MM.1S (cell line): ENCODE results near the gene RAB3B.

ENCODE experiments used
- DNase-seq: peaks from one replicate; pipeline ENCODE4 v3.0.0-alpha.2; 2015
- H2AFZ ChIP-seq: fragments of 300-600 bp; sonication (generic); 2 replicates; pipeline ENCODE4 v1.6.0; 2016; ENCODE audit warnings: antibody characterized with exemption, low read length
- H3F3A ChIP-seq: fragments of 300-600 bp; sonication (generic); 2 replicates; pipeline ENCODE4 v1.6.1; 2016; ENCODE audit warnings: mild to moderate bottlenecking, antibody characterized with exemption, low read length, moderate library complexity, mixed read lengths; ENCODE audit not compliant: insufficient read depth
- H3K27ac ChIP-seq: fragments of 300-600 bp; sonication (generic); 2 replicates; pipeline ENCODE4 v1.5.1; 2016; ENCODE audit warnings: mild to moderate bottlenecking, low read length
- H3K27me3 ChIP-seq: fragments of 300-600 bp; sonication (generic); replicated peaks from 2 replicates; pipeline ENCODE4 v1.6.0; 2016; ENCODE audit warnings: low read length; ENCODE audit not compliant: insufficient read depth
- H3K36me3 ChIP-seq: fragments of 300-600 bp; sonication (generic); replicated peaks from 2 replicates; pipeline ENCODE4 v1.6.1; 2016; ENCODE audit warnings: mild to moderate bottlenecking, low read length, mixed read lengths; ENCODE audit not compliant: insufficient read depth
- H3K4me1 ChIP-seq: fragments of 300-600 bp; sonication (generic); 2 replicates; pipeline ENCODE4 v1.6.1; 2016; ENCODE audit warnings: low read length, mixed read lengths
- H3K4me2 ChIP-seq: fragments of 300-600 bp; sonication (generic); 2 replicates; pipeline ENCODE4 v1.6.0; 2016; ENCODE audit warnings: low read depth, low read length
- H3K4me3 ChIP-seq: fragments of 300-600 bp; sonication (generic); 2 replicates; pipeline ENCODE4 v1.5.1; 2016; ENCODE audit warnings: low read length, mixed read lengths
- H3K79me2 ChIP-seq: fragments of 300-600 bp; sonication (generic); 2 replicates; pipeline ENCODE4 v1.6.1; 2016; ENCODE audit warnings: mixed run types, low read length, mixed read lengths
- H3K9ac ChIP-seq: fragments of 300-600 bp; sonication (generic); 2 replicates; pipeline ENCODE4 v1.6.1; 2016; ENCODE audit warnings: low read length, mixed read lengths
- H3K9me2 ChIP-seq: fragments of 300-600 bp; sonication (generic); replicated peaks from 2 replicates; pipeline ENCODE4 v1.6.1; 2016; ENCODE audit warnings: mild to moderate bottlenecking, low read length, mixed read lengths; ENCODE audit not compliant: insufficient read depth
- H3K9me3 ChIP-seq: fragments of 300-600 bp; sonication (generic); replicated peaks from 2 replicates; pipeline ENCODE4 v1.6.1; 2016; ENCODE audit warnings: mild to moderate bottlenecking, low read length, mixed read lengths; ENCODE audit not compliant: insufficient read depth
- H4K20me1 ChIP-seq: fragments of 300-600 bp; sonication (generic); 2 replicates; pipeline ENCODE4 v1.6.1; 2016; ENCODE audit warnings: mild to moderate bottlenecking, low read length, moderate library complexity, mixed read lengths; ENCODE audit not compliant: insufficient read depth
- CTCF ChIP-seq: fragments of 300-600 bp; sonication (generic); IDR thresholded peaks from 2 replicates; pipeline ENCODE4 v1.5.1; 2016; ENCODE audit warnings: antibody characterized with exemption, low read length, mixed read lengths
- EZH2 ChIP-seq: fragments of 300-600 bp; sonication (generic); optimal IDR thresholded peaks from 2 replicates; pipeline ENCODE3; 2017; ENCODE audit warnings: low read depth, mild to moderate bottlenecking, antibody characterized with exemption, low read length, mixed read lengths
- EZH2phosphoT487 ChIP-seq: fragments of 300-600 bp; sonication (generic); IDR thresholded peaks from 2 replicates; pipeline ENCODE4 v1.6.1; 2018; ENCODE audit warnings: antibody characterized with exemption, low read length

The RAB3B gene

GRCh38 chr1:51861669-51862068 is 128.8 kb downstream of the RAB3B start:
- Histone ChIP-seq H3K9me2 (no peaks in the 10 kb centered on the region), H2AFZ (no peak overlapping the region), H3K27ac (no peak overlapping the region), H3K9me3 (no peaks in the 10 kb centered on the region), H3K4me3 (no peak overlapping the region), H3K4me2 (no peak overlapping the region), H3K27me3 (no peaks in the 10 kb centered on the region), H4K20me1 (no peaks in the 10 kb centered on the region), H3F3A (peaks cover 11% of the 10 kb centered on the region), H3K36me3 (no peaks in the 10 kb centered on the region), H3K9ac (no peak overlapping the region), H3K79me2 (peaks cover 63% of the 10 kb centered on the region), H3K4me1 (peaks cover 16% of the 10 kb centered on the region)
- no peak for TF ChIP-seq EZH2phosphoT487
- no peak for TF ChIP-seq CTCF
- no peak for TF ChIP-seq EZH2
- no peak for DNase-seq

- Histone ChIP-seq H3K36me3 (no peaks in the 10 kb centered on the region), H3K9ac (no peak overlapping the region), H2AFZ (no peak overlapping the region), H3F3A (peaks cover 11% of the 10 kb centered on the region), H3K4me1 (peaks cover 16% of the 10 kb centered on the region), H3K4me3 (no peak overlapping the region), H3K27ac (no peak overlapping the region), H3K4me2 (no peak overlapping the region), H3K27me3 (no peaks in the 10 kb centered on the region), H3K9me3 (no peaks in the 10 kb centered on the region), H4K20me1 (no peaks in the 10 kb centered on the region), H3K9me2 (no peaks in the 10 kb centered on the region), H3K79me2 (peaks cover 55% of the 10 kb centered on the region)
- TF ChIP-seq CTCF, result no peak
- TF ChIP-seq EZH2, result no peak
- no peak for TF ChIP-seq EZH2phosphoT487
- no peak for DNase-seq
Measured at GRCh38 chr1:51859735-51860134, 130.8 kb downstream of the RAB3B start.

GRCh38 chr1:51859333-51859732 is 131.2 kb downstream of the RAB3B start:
- Histone ChIP-seq H3K9me2 (no peaks in the 10 kb centered on the region), H3K4me1 (peaks cover 16% of the 10 kb centered on the region), H3K4me3 (no peak overlapping the region), H3K36me3 (no peaks in the 10 kb centered on the region), H3F3A (peaks cover 9% of the 10 kb centered on the region), H2AFZ (no peak overlapping the region), H3K9me3 (no peaks in the 10 kb centered on the region), H4K20me1 (no peaks in the 10 kb centered on the region), H3K79me2 (peaks cover 51% of the 10 kb centered on the region), H3K27me3 (no peaks in the 10 kb centered on the region), H3K4me2 (no peak overlapping the region), H3K27ac (no peak overlapping the region), H3K9ac (no peak overlapping the region)
- DNase-seq, result no peak
- TF ChIP-seq CTCF (no peak), EZH2phosphoT487 (no peak), EZH2 (no peak)
